Measurements from ENCODE around the gene UBE2E2.

UBE2E2 gene

GRCh38 chr3:23275061-23275460, 71.9 kb downstream of the UBE2E2 start:
- no peak for DNase-seq (ENCODE audit: low read depth in 1 of 2, low spot score in 1 of 2)

- DNase-seq (ENCODE audit: low read depth in 1 of 2, low spot score in 1 of 2), result no peak
Measured at GRCh38 chr3:23275814-23276213, 72.7 kb downstream of the UBE2E2 start.

GRCh38 chr3:23276913-23277658, 74.0 kb downstream of the UBE2E2 start:
- no peak for DNase-seq (ENCODE audit: low read depth in 1 of 2, low spot score in 1 of 2)

GRCh38 chr3:23277688-23278087, 74.6 kb downstream of the UBE2E2 start:
- no peak for DNase-seq (ENCODE audit: low read depth in 1 of 2, low spot score in 1 of 2)

GRCh38 chr3:23283625-23284024, 80.5 kb downstream of the UBE2E2 start:
- no peak for DNase-seq (ENCODE audit: low read depth in 1 of 2, low spot score in 1 of 2)

GRCh38 chr3:23288286-23288685, 85.2 kb downstream of the UBE2E2 start:
- no peak for DNase-seq (ENCODE audit: low read depth in 1 of 2, low spot score in 1 of 2)

GRCh38 chr3:23288715-23289114, 85.6 kb downstream of the UBE2E2 start:
- no peak for DNase-seq (ENCODE audit: low read depth in 1 of 2, low spot score in 1 of 2)

- no peak for DNase-seq (ENCODE audit: low read depth in 1 of 2, low spot score in 1 of 2)
Measured at GRCh38 chr3:23292432-23292831, 89.3 kb downstream of the UBE2E2 start.

- no peak for DNase-seq (ENCODE audit: low read depth in 1 of 2, low spot score in 1 of 2)
Measured at GRCh38 chr3:23294770-23295387, 91.8 kb downstream of the UBE2E2 start.

GRCh38 chr3:23301819-23302218, 98.7 kb downstream of the UBE2E2 start:
- no peak for DNase-seq (ENCODE audit: low read depth in 1 of 2, low spot score in 1 of 2)

GRCh38 chr3:23302271-23302670, 99.1 kb downstream of the UBE2E2 start:
- DNase-seq (ENCODE audit: low read depth in 1 of 2, low spot score in 1 of 2), result no peak

GRCh38 chr3:23303601-23304217, 100.6 kb downstream of the UBE2E2 start:
- no peak for DNase-seq (ENCODE audit: low read depth in 1 of 2, low spot score in 1 of 2)

GRCh38 chr3:23304424-23304823, 101.3 kb downstream of the UBE2E2 start:
- no peak for DNase-seq (ENCODE audit: low read depth in 1 of 2, low spot score in 1 of 2)

- no peak for DNase-seq (ENCODE audit: low read depth in 1 of 2, low spot score in 1 of 2)
Measured at GRCh38 chr3:23308986-23309625, 106.0 kb downstream of the UBE2E2 start.

- DNase-seq (ENCODE audit: low read depth in 1 of 2, low spot score in 1 of 2), result no peak
Measured at GRCh38 chr3:23312866-23313265, 109.7 kb downstream of the UBE2E2 start.

- DNase-seq (ENCODE audit: low read depth in 1 of 2, low spot score in 1 of 2), result no peak
Measured at GRCh38 chr3:23314981-23315762, 112.0 kb downstream of the UBE2E2 start.

- DNase-seq (ENCODE audit: low read depth in 1 of 2, low spot score in 1 of 2), result no peak
Measured at GRCh38 chr3:23316924-23317323, 113.8 kb downstream of the UBE2E2 start.

- no peak for DNase-seq (ENCODE audit: low read depth in 1 of 2, low spot score in 1 of 2)
Measured at GRCh38 chr3:23319366-23320312, 116.5 kb downstream of the UBE2E2 start.

GRCh38 chr3:23320586-23321570, 117.8 kb downstream of the UBE2E2 start:
- DNase-seq (ENCODE audit: low read depth in 1 of 2, low spot score in 1 of 2), result no peak
